Left colon (tissue), 2 donors: ENCODE data around the gene PLEKHG4B. TPM values are rescaled to one million over a fixed set of nuclear protein-coding genes. Genes with fewer than 3 reads are reported as not detected.
A peak's percentile ranks its signal among the peaks of the same experiment; 100 is the strongest.
"Not testable (repeated sequence)": the region's sequence is repeated elsewhere in the genome, so short reads cannot be mapped to it uniquely, and the experiment has no call there.

Experiments
- ATAC-seq: fragments of 200-7000 bp; cut with Tn5 transposase; one replicate; pipeline ENCODE4 v1.9.1; 2020; ENCODE audit warnings: mild to moderate bottlenecking, moderate library complexity
- DNase-seq, 2 donors: peaks; one replicate each; pipeline ENCODE4 v3.0.0-alpha.2; 2020
- intact Hi-C, 2 donors: fragments of 100-400 bp; cut with DNase I in 1 of 2; cut with micrococcal nuclease in 1 of 2; formaldehyde crosslinking; loops; one replicate each; pipeline versions ENCODE4 v1.11.2 to v1.14.0; 2022; cut with DNase I, micrococcal nuclease
- long read RNA-seq: library from polyadenylated mRNA; unstranded; transcript quantifications from one replicate; pipeline ENCODE4 v2.0.0, GENCODE V29; 2021
- total RNA-seq, 2 donors: library from RNA; stranded (reverse); fragmentation: NEBNext Ultra II Directional; extraction: Animal tissue kit (Norgen Biotek cat#: 25700); gene quantifications; one replicate each; pipeline ENCODE4 v1.2.1, GENCODE V29; 2021
- donor health status: DM: no; HTN: no; CAD: no.
- donor health status: DM: yes; HTN: yes; CAD: no.

PLEKHG4B gene
- total RNA-seq, result under 1 TPM in 1 of 2 donors, not detected in 1; 0.39 TPM
- long read RNA-seq, result 0 reads

DNA sequence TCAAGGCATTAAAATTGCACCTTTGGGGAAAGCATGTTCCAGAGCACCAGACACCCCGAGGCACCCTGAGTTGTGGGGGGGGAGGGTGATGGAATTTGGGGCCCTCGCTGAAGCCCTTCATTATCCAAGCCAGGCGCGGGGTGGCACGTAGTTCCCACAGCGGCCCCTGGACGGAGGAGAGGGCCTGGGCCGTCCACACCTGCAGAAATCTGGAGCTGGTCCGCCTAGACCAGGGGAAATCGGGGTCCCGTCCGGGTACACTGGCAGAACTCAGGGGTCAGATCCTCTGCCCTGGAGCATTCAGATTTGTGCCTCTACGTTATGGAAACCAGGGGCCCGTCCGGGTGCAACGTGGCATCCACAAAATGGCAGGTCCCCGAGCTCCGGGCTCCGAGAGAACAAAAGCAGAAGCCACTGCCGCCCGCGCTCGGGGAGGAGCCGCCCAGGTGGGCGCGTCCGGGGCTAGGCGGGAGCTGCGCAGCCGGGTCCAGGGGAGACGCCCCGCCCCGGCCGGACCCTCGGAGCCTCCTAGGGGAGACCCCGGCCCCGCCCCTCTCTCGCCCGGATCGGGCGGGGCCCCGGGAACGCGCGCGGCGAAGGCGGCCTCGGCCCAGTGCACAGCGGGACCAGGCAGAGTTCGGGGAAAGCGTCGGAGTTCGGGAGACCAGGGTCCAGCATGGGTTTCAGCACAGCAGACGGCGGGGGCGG lies at the start of gene PLEKHG4B:
TSS of gene PLEKHG4B (plus strand) at position 613 of the 708 bp plus-strand sequence. CDS start at position 677, 64 bp downstream.
- intact Hi-C loops, result no loop called here
- DNase-seq (peak in 1 of 2 donors; percentile 16), ATAC-seq (no peak)

- intact Hi-C loops, result no loop called here
- no peak for DNase-seq
- peak; percentile 34 for ATAC-seq
Observed at GRCh38 chr5:42250-42649, 49.7 kb upstream of the PLEKHG4B start.

- peak; percentile 25 for ATAC-seq
- no peak for DNase-seq
- intact Hi-C loops, result no loop called here
Observed at GRCh38 chr5:48192-48591, 43.8 kb upstream of the PLEKHG4B start.

- DNase-seq, ATAC-seq, intact Hi-C loops: not testable (repeated sequence)
Observed at GRCh38 chr5:49530-49929, 42.4 kb upstream of the PLEKHG4B start.

DNA sequence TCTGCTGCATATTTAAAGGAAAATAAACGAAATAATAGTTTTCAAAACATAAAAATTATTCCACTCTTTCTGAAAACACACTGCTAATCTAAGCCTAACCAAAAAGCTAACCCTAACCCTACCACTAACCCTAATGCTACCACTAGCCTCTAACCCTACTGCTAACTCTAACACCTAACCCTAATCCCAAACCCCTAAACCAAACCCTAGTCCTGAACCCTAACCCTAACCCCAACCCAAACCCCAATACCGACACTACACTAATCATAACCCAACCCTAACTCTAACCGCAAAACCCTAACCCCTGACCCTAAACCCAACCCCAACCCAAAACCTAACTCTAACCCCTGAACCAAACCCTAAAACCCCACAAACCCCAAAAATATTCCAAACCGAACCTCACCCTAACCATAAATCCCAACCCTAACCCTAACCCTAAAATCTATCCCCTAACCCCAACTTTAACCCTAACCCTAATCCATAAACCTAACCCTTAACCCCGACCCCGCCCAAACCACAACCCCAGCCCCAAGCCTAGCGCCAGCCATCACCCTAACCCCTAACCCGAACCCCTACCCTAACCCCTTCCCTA lies 41.9 kb upstream of the PLEKHG4B start:
- ATAC-seq (no peak), DNase-seq (no peak)
- intact Hi-C loops, result no loop called here

DNA sequence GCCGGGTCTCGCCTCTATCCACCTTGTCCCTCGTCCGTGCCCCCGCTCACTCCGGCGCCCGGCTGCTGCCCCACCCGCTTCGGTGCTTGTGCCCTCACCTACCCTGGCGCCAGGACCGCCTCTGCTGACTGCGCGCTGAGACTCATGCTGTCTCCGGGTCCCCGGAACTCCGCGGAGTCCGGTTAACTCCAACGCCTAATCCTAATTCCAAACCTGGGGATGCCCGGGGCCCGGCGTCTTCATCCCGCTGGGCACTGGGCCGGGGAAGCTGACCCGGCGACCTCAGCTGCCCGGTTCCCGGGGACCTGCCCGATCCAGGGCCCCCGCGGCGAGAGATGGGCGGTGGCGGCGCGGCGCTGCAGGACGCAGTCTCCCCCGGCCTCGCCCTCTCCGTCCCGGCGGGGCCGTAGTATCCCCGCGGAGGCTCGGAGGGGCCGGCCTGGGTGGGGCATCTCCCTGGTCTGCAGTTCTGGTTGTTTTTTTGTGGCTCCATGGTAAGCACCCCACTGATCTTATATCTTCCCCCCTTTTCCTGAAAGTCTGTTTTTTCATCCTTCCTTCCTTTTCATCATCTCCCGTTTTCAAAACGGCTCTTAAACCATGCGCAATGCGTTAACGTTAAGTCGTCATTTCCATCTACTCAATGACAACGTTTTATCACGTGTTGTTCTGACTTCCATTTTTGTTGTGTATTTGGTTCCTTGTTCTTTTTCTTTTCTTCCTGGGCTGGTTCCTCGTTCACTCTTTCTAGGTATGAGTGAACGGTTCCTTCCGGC lies 41.1 kb upstream of the PLEKHG4B start:
- ATAC-seq (no peak), DNase-seq (no peak)
- intact Hi-C loops, result no loop called here

- no peak for DNase-seq
- intact Hi-C loops, result no loop called here
- ATAC-seq, result no peak
Observed at GRCh38 chr5:51500-51823, 40.5 kb upstream of the PLEKHG4B start.

- ATAC-seq, result peak; percentile 68
- DNase-seq, result peak in 1 of 2 donors; percentile 26
- intact Hi-C loops, result no loop called here
Observed at GRCh38 chr5:53381-54174, 38.4 kb upstream of the PLEKHG4B start.

DNA sequence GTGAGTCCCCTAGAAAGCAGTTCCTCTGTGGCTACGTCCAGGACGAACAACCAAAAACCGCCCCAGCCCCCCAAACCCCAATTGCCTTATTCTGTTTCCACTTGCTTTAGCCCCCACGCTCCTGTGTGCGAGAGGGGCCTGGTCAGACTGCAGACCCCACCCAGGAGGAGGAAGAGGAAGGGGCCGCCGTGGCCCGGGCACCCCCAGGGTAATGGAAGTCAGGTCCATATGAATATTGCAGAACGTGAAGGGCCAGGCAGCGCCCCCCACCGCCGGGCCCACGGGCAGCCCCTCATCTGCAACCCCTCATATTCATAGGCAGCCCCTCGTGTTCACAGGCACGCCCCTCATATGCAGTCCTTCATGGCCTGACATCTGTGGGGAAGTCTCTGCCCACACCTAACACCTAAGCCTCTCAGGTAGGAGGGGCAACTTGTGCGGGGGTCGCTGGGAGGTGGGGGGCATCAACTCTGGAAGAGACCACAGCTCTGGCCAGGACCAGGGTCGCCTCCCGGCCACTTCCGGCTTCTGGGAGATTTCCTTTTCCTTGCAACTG lies 37.7 kb upstream of the PLEKHG4B start:
- intact Hi-C loops, result no loop called here
- ATAC-seq, result no peak
- DNase-seq, result no peak

DNA sequence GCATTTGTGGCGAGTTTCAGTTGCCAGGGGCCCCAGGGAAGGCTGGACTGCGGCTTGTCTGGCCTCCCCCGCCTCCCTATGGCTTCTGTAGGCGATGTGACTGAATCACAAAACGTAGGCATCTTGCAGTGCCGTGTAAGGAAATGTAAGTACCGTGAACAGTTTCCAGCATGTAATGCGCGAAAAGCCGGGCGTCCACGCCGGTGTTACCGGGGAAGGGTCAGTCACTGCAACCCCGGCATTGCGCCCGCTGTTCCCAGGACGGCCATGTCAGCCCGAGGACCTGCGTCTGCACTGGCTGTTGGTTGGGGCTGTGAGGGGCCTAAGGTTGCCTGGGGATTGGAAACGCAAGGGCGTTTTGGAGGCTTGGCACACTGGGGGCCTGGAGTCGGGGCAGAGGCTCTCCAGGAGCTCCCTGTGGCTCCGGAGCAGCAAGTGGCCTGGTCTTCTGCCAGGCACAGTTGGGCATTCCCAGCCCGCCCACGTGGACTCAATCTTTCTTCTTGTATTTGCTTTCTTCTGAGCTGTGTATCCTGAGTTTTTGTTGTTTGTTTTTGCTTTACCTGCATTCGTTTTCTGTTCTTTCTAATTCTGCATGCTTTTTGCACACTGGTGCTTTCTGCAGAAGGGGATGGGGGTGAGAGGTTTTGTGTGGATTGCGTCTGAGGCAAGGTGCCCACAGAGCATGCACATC lies 36.9 kb upstream of the PLEKHG4B start:
- DNase-seq, result no peak
- ATAC-seq, result no peak
- intact Hi-C loops, result no loop called here

GRCh38 chr5:56561-57290 lies 35.2 kb upstream of the PLEKHG4B start:
- intact Hi-C loops, result no loop called here
- ATAC-seq (no peak), DNase-seq (no peak)

GRCh38 chr5:60250-60649 lies 31.7 kb upstream of the PLEKHG4B start:
- ATAC-seq, intact Hi-C loops, DNase-seq: not testable (repeated sequence)

DNA sequence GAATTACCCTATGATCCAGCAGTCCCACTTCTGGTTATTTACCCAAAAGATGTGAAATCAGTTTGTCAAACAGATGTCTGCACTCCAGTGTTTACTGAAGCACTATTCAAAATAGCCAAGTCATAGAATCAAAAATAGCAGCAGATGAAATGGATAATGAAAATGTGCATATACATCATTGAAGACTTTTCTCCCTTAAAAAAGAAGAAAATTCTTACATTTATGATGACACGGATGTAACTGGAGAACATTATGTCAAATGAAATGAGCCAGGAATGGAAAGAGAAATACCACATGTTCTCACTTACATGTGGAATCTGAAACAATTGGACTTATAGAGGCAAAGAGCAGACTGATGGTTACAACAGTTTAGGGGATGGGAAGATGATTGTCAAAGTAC lies 21.5 kb upstream of the PLEKHG4B start:
- DNase-seq (no peak), ATAC-seq (no peak)
- intact Hi-C loops, result no loop called here

GRCh38 chr5:72316-73180 lies 19.4 kb upstream of the PLEKHG4B start:
- DNase-seq, ATAC-seq, intact Hi-C loops: not testable (repeated sequence)

DNA sequence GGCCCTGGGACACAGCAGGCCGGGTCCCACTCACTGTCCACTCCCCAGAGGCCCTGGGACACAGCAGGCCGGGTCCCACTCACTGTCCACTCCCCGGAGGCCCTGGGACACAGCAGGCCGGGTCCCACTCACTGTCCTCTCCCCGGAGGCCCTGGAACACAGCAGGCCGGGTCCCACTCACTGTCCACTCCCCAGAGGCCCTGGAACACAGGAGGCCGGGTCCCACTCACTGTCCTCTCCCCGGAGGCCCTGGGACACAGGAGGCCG lies 18.9 kb upstream of the PLEKHG4B start:
- ATAC-seq, DNase-seq, intact Hi-C loops: not testable (repeated sequence)

DNA sequence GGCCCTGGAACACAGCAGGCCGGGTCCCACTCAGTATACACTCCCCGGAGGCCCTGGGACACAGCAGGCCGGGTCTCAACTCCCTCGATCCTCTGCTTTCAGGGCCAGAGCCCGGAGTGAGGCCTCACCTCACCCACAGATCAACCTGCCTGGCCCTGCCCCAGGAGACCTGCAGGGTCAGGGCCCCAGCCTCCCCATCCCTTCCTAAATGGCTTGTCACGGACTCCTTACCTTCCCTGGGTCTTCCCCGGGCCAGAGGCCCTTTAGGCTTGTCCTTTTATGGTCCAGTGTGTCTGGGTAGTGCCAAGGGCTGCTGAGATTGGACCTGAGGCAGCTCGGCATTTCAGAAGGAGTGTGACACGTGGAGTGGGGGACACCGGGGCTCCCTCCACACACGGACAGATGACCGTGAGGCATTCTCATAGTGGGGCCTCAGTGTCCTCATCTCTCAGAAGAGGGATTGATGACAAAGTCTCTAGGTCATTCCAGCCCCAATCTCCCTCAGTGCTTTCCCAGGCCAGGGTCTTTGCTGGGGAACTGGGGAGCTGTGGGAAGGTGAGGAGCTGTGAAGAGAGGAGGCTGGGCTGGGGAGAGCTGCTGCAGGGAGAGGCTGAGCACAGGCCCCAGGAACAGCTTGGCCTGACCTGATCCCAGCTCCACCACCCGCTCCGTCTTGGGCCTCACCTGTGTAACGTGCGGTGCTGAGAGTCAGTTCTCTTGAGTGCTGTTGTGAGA lies 18.0 kb upstream of the PLEKHG4B start:
- no peak for ATAC-seq
- no peak for DNase-seq
- intact Hi-C loops, result no loop called here
